Esophagus squamous epithelium (tissue), 5 donors: ENCODE results near the gene WDR35. TPM values are rescaled to one million over a fixed set of nuclear protein-coding genes. Genes with fewer than 3 reads are reported as not detected.
A peak's percentile ranks its signal among the peaks of the same experiment; 100 is the strongest.

Experiments used
- DNase-seq: peaks from one replicate; lab custom pipeline; 2025; lab: John Stamatoyannopoulos, UW
- H3K27ac ChIP-seq, 4 donors: fragments of 200-600 bp; sonication (generic); one replicate each; pipeline ENCODE4 v1.5.1; 2016 to 2019; ENCODE audit warnings: mild to moderate bottlenecking in 1 of 4
- H3K27me3 ChIP-seq, 4 donors: fragments of 200-600 bp; sonication (generic); 1 replicate in 3 of 4; 2 replicates in 1 of 4; pipeline versions ENCODE4 v1.5.1 to v1.6.0; 2017 to 2021; ENCODE audit warnings: antibody characterized with exemption in 1 of 4
- H3K36me3 ChIP-seq, 3 donors: fragments of 200-600 bp; sonication (generic); one replicate each; pipeline ENCODE4 v1.5.1; 2016 to 2019
- H3K4me1 ChIP-seq, 3 donors: fragments of 200-600 bp; sonication (generic); one replicate each; pipeline ENCODE4 v1.5.1; 2017 to 2019
- H3K4me3 ChIP-seq, 4 donors: fragments of 200-600 bp; sonication (generic); 1 replicate in 3 of 4; 2 replicates in 1 of 4; pipeline ENCODE4 v1.5.1; 2016 to 2019; ENCODE audit warnings: mild to moderate bottlenecking in 2 of 4, moderate library complexity in 1 of 4
- H3K9me3 ChIP-seq, 3 donors: fragments of 200-600 bp; sonication (generic); one replicate each; pipeline ENCODE4 v1.5.1; 2016 to 2019
- POLR2A ChIP-seq, 4 donors: fragments of 450-650 bp; IDR thresholded peaks; one replicate each; pipeline ENCODE4 v1.6.1; 2017; ENCODE audit warnings: antibody characterized with exemption in 4 of 4, mild to moderate bottlenecking in 4 of 4, moderate library complexity in 3 of 4
- WGBS, 2 donors: methylation state at CpG; one replicate each; pipeline ENCODE4 v1.1.5; 2018; 5-methylcytosine and 5-hydroxymethylcytosine counted together
- intact Hi-C: fragments of 100-400 bp; cut with DNase I; formaldehyde crosslinking; loops from one replicate; pipeline ENCODE4 v1.15.0; 2022
- total RNA-seq, 4 donors: library from RNA; depleted of rRNA; stranded (reverse); fragments of >200 nt; gene quantifications; one replicate each; pipeline ENCODE4 v1.1.0, GENCODE V29; 2016
- TF ChIP-seq, protein P1 (sequence below), 6 experiments: fragments of 450-650 bp in 4 of 6; fragments of 200-600 bp in 2 of 6; sonication (generic) in 2 of 6; IDR thresholded peaks; one replicate each; pipeline ENCODE4 v1.5.1; 2016 to 2019; ENCODE audit warnings: antibody characterized with exemption in 6 of 6, mild to moderate bottlenecking in 4 of 6, moderate library complexity in 4 of 6
- donor health status: DM: yes; HTN: yes; CAD: no.

Gene WDR35
- total RNA-seq, 4 donors from 2014 or later, result 0.83 to 7.2 (median 4.5) TPM

- intact Hi-C loops, result no loop called here
- Histone ChIP-seq H3K27me3 (no peaks in the 10 kb centered on the region), H3K4me1 (peaks cover 0 to 12% (median 0%) of the 10 kb centered on the region in 3 donors), H3K36me3 (peaks cover 22 to 100% (median 29%) of the 10 kb centered on the region in 3 donors), H3K27ac (no peak overlapping the region), H3K4me3 (no peak overlapping the region), H3K9me3 (peaks cover 0 to 7% (median 0%) of the 10 kb centered on the region in 3 donors)
- 85 to 100% methylated on average over 2 to 3 of the region's 3 CpGs for WGBS, 2 donors
- TF ChIP-seq POLR2A (IDR thresholded peaks at IDR 0.05), result no peak
- TF ChIP-seq, protein P1, sequence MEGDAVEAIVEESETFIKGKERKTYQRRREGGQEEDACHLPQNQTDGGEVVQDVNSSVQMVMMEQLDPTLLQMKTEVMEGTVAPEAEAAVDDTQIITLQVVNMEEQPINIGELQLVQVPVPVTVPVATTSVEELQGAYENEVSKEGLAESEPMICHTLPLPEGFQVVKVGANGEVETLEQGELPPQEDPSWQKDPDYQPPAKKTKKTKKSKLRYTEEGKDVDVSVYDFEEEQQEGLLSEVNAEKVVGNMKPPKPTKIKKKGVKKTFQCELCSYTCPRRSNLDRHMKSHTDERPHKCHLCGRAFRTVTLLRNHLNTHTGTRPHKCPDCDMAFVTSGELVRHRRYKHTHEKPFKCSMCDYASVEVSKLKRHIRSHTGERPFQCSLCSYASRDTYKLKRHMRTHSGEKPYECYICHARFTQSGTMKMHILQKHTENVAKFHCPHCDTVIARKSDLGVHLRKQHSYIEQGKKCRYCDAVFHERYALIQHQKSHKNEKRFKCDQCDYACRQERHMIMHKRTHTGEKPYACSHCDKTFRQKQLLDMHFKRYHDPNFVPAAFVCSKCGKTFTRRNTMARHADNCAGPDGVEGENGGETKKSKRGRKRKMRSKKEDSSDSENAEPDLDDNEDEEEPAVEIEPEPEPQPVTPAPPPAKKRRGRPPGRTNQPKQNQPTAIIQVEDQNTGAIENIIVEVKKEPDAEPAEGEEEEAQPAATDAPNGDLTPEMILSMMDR (IDR thresholded peaks at IDR 0.05), result no peak
- DNase-seq, result no peak
Measured at GRCh38 chr2:20033322-20033721, 43.4 kb upstream of the WDR35 start.

GRCh38 chr2:20030224-20030623, 40.3 kb upstream of the WDR35 start:
- Histone ChIP-seq H3K27ac (no peak overlapping the region), H3K27me3 (no peaks in the 10 kb centered on the region), H3K36me3 (peaks cover 15 to 83% (median 17%) of the 10 kb centered on the region in 3 donors), H3K9me3 (peaks cover 0 to 7% (median 0%) of the 10 kb centered on the region in 3 donors), H3K4me1 (peaks cover 0 to 4% (median 0%) of the 10 kb centered on the region in 3 donors), H3K4me3 (no peak overlapping the region)
- no peak for TF ChIP-seq POLR2A (IDR thresholded peaks at IDR 0.05)
- TF ChIP-seq, protein P1 (IDR thresholded peaks at IDR 0.05), result no peak
- whole genome bisulfite sequencing, 2 donors, result 86 to 87% methylated on average over 6 of the region's 6 CpGs
- DNase-seq, result no peak
- intact Hi-C loops, result no loop called here

DNA sequence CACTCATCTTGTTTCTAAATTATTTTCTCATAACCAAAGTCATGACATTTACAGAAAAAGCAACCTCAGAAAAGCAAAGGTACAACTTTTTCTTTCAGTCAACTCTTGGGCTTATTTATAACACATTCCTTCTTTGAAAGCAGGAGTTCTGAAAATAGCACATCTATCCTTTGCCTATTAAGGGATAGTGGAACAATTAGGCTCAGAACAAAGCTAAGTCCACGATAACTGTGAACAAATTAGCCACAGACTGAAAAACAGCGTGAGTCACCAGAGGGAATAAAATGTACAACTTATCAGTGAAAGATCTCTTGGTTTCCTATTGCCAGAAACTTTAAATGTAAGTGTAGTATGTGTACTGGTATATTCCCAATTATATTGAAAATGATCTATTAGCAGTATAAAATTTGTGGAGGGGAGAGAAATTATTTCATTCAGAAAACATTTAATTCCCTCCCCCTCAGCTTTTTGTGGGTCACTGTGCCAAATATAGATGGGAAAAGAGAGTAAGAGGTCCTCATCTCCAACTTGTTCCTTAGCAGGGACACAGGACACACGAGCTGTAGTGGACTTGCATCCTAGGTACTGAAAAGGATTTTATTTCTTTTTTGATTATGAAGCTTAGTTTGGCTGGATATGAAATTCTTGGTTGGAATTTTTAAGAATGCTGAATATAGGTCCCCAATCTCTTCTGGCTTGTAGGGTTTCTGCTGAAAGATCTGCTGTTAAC, 38.0 kb upstream of the WDR35 start:
- Histone ChIP-seq H3K4me3 (no peak overlapping the region), H3K4me1 (peaks cover 0 to 4% (median 0%) of the 10 kb centered on the region in 3 donors), H3K36me3 (peaks cover 0 to 60% (median 3%) of the 10 kb centered on the region in 3 donors), H3K9me3 (peaks cover 0 to 7% (median 0%) of the 10 kb centered on the region in 3 donors), H3K27me3 (no peaks in the 10 kb centered on the region), H3K27ac (peak overlapping the region in 3 of 4 donors; percentile 60 to 66 (median 63))
- no peak for TF ChIP-seq POLR2A (IDR thresholded peaks at IDR 0.05)
- TF ChIP-seq, protein P1 (IDR thresholded peaks at IDR 0.05), result no peak
- WGBS, 2 donors, result 67 to 78% methylated on average over 3 of the region's 3 CpGs
- intact Hi-C loops, result no loop called here
- no peak for DNase-seq

DNA sequence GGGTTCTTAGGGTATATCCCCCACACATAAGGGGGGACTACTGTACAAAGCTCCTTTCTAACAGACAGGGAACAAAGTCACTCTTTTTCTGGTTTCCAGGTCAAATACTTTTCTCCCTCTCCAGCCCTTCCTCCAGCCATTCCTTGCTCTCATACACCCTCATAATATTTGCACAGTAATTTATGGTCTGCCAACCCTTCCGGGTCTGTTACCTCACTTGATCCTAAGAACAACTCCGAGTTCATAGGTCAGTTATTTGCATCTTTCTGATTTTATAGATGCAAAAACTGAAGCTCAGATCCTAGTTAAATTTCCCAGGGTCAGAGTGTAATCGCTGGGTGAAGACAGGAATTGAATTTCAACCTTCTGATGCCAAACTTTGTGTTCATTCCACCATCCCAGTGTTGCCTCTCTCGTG, 37.4 kb upstream of the WDR35 start:
- Histone ChIP-seq H3K9me3 (peaks cover 0 to 7% (median 0%) of the 10 kb centered on the region in 3 donors), H3K36me3 (peaks cover 0 to 54% (median 3%) of the 10 kb centered on the region in 3 donors), H3K27me3 (no peaks in the 10 kb centered on the region), H3K4me3 (no peak overlapping the region), H3K27ac (peak overlapping the region in 3 of 4 donors; percentile 33 to 66 (median 60)), H3K4me1 (peaks cover 0 to 4% (median 0%) of the 10 kb centered on the region in 3 donors)
- DNase-seq, result no peak
- no peak for TF ChIP-seq POLR2A (IDR thresholded peaks at IDR 0.05)
- TF ChIP-seq, protein P1 (IDR thresholded peaks at IDR 0.05), result no peak
- intact Hi-C loops, result no loop called here
- 50 to 67% methylated on average over 4 of the region's 4 CpGs for WGBS, 2 donors
